Memory B cell (primary cell): ENCODE data around the gene ITK.
"Not testable (repeated sequence)": the region's sequence is repeated elsewhere in the genome, so short reads cannot be mapped to it uniquely, and the experiment has no call there.

Experiments used
- ATAC-seq: fragments of 150-1000 bp; cut with Tn5 transposase; 2 replicates; pipeline ENCODE4 v1.10.0; 2021; ENCODE audit warnings: low read depth, mild to moderate bottlenecking, moderate library complexity
- DNase-seq, 2 donors: peaks; one replicate each; pipeline ENCODE4 v3.0.0; 2022; ENCODE audit warnings: low spot score in 2 of 2
- H3K27ac Mint-ChIP-seq: one replicate; pipeline ENCODE4 v1.8.0; 2022; ENCODE audit warnings: mild to moderate bottlenecking, moderate library complexity, mixed read lengths
- H3K27me3 Mint-ChIP-seq: one replicate; pipeline ENCODE4 v1.8.0; 2022; ENCODE audit warnings: mixed read lengths
- H3K36me3 Mint-ChIP-seq: one replicate; pipeline ENCODE4 v1.8.0; 2022; ENCODE audit warnings: mild to moderate bottlenecking, mixed read lengths
- H3K4me1 Mint-ChIP-seq: one replicate; pipeline ENCODE4 v1.8.0; 2022; ENCODE audit warnings: mixed read lengths
- H3K4me3 Mint-ChIP-seq: one replicate; pipeline ENCODE4 v1.8.0; 2022; ENCODE audit warnings: mild to moderate bottlenecking, moderate library complexity, mixed read lengths
- H3K9me3 Mint-ChIP-seq: one replicate; pipeline ENCODE4 v1.8.0; 2022; ENCODE audit warnings: mixed read lengths

The ITK gene

DNA sequence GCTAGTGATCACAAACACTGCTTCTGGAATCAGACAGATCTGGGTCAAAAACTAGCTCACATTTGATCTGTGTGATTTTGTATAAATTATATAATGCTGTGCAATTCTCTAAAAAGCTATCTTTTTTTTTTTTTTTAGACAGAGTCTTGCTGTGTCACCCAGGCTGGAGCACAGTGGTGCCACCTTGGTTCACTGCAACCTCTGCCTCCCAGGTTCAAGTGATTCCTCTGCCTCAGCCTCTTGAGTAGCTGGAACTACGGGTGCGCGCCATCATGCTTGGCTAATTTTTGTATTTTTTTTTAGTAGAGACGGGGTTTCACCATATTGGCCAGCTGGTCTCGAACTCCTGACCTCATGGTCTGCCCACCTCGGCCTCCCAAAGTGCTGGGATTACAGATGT, 4.5 kb downstream of the ITK start:
- not testable (repeated sequence) for DNase-seq, H3K4me3 Mint-ChIP-seq, ATAC-seq, H3K36me3 Mint-ChIP-seq, H3K9me3 Mint-ChIP-seq, H3K4me1 Mint-ChIP-seq, H3K27me3 Mint-ChIP-seq, H3K27ac Mint-ChIP-seq

DNA sequence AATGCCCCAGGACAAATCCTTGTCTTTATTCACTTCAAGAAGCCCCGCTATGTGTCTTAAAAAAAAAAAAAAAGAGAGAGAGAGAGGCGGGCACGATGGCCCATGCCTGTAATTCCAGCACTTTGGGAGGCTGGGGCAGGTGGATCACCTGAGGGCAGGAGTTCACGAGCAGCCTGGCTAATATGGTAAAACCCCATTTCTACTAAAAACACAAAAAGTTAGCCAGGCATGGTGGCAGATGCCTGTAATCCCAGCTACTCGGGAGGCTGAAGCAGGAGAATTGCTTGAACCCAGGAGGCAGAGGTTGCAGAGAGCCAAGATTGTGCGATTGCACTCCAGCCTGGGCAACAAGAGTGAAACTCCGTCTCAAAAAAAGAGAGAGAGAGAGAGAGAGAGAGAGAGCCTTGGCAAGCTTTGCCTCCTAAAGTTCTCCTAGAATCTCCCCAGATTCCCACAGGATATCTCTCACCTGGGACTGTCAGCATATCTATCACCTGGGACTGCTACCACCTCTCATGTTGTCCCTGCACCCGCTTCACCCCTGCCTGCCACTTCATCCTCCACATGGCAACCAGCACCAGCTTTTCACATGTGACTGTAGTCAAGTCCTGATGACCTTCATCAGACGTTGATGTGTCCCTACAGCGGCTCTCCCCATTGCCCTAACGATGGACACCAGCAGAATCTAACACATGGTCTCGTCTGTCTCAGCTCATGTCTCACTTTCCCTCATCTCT, 5.8 kb downstream of the ITK start:
- Mint-ChIP-seq H3K9me3 (no peaks in the 10 kb centered on the region), H3K27ac (no peak overlapping the region), H3K27me3 (peaks cover 2% of the 10 kb centered on the region), H3K4me1 (no peaks in the 10 kb centered on the region), H3K4me3 (no peak overlapping the region), H3K36me3 (no peaks in the 10 kb centered on the region)
- DNase-seq (no peak), ATAC-seq (no peak)

DNA sequence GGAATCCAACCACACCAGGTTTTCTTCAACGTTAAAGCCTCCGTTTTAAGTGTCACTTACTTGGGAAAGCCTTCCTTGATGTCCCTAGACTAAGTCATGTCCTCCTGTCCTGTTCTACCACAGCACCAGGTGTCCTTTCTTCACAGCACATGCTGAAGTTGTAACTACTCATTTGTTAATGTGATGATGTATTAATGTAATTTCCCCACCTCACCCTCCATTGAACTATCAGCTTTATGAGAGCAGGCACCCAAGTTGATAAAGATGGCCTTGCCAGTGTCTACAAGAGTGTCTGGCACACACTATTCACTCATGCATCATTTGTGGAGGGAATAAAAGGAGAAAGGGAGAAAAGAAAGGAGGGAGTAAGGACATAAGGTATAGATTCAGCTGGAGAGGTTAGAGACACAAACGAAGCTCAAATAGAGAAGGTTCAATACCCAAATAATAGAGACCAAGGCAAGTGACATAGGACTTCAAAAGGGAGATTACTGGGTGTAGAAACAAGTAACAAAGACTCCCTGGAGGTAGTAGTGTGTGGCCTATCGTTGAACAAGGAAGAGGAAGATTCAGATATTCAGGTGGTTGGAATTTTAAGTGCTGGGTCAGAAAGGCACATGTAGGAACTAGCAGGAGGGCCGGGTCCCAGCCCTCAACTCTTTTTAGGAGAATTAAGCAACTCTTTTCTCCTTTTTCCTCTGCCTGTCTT, 6.6 kb downstream of the ITK start:
- ATAC-seq (no peak), DNase-seq (no peak)
- no peaks in the 10 kb centered on the region for H3K4me1 Mint-ChIP-seq
- H3K36me3 Mint-ChIP-seq = no peaks in the 10 kb centered on the region
- no peak overlapping the region for H3K27ac Mint-ChIP-seq
- H3K9me3 Mint-ChIP-seq = peaks cover 1% of the 10 kb centered on the region
- peaks cover 2% of the 10 kb centered on the region for H3K27me3 Mint-ChIP-seq
- H3K4me3 Mint-ChIP-seq = no peak overlapping the region

- Mint-ChIP-seq H3K4me1 (no peaks in the 10 kb centered on the region), H3K9me3 (peaks cover 1% of the 10 kb centered on the region), H3K27me3 (peaks cover 2% of the 10 kb centered on the region), H3K4me3 (no peak overlapping the region), H3K36me3 (no peaks in the 10 kb centered on the region), H3K27ac (no peak overlapping the region)
- ATAC-seq (no peak), DNase-seq (no peak)
Measured at GRCh38 chr5:157188270-157188669, 7.6 kb downstream of the ITK start.

- ATAC-seq (no peak), DNase-seq (no peak)
- Mint-ChIP-seq H3K4me1 (no peaks in the 10 kb centered on the region), H3K27me3 (peaks cover 2% of the 10 kb centered on the region), H3K36me3 (no peaks in the 10 kb centered on the region), H3K27ac (no peak overlapping the region), H3K4me3 (no peak overlapping the region), H3K9me3 (peaks cover 1% of the 10 kb centered on the region)
Measured at GRCh38 chr5:157189223-157189622, 8.6 kb downstream of the ITK start.

DNA sequence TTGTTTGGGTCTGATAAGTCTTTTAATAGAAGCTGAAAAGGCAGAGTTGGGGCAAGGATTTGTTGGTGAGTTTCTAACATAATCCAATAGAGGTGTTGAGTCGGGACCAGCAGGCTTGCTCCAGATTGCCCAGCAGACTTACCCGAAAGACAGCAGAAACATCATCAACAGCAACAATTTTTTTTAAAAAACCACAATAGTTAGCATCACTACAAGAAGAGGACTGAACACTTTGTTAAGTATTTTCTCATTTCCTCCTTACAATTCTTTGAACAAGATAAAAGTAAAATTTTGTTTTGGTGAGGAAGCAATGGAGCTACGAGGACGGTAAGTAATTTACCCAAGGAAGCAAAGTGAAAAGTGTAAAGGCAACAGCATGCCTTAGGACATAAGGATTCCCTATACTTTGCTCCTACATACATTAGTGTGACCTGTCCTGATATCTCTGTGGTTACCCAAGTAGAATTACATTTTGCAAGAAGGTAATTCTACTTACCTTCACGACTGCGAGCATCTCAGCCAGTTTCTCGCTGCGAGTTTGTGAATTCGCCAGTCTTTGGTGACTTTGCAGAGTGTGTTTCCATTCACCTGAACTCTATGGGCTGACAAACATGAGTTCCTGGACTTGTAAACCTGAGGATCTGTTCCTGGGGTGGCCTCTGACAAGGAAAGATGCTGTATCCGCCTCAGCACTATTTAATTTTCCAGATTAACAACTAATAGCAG, 13.2 kb downstream of the ITK start:
- H3K27me3 Mint-ChIP-seq = no peaks in the 10 kb centered on the region

DNA sequence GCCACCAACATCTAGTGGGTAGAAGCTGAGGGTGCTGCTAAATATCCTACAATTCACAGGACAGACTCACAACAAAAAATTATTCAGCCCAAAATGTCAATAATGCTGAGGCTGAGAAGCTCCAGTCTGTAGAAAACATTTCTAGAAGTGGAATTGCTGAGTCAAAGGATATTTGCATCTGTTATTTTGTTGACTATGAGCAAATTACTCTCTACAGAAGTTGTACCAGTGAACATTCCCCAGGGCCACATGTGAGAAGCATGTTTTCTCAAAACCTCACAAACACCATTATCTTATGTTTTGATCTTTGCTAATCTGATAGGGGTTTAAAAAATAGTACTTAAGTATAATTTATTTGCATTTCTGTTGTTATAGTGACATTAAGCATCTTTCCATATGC, 15.4 kb downstream of the ITK start:
- Mint-ChIP-seq H3K4me1 (peaks cover 4% of the 10 kb centered on the region), H3K27ac (no peak overlapping the region), H3K36me3 (no peaks in the 10 kb centered on the region), H3K27me3 (no peaks in the 10 kb centered on the region), H3K4me3 (no peak overlapping the region), H3K9me3 (peaks cover 1% of the 10 kb centered on the region)
- DNase-seq (no peak), ATAC-seq (no peak)

More for the DNA sequence above, 13.2 kb downstream of the ITK start:
- Mint-ChIP-seq H3K36me3 (no peaks in the 10 kb centered on the region), H3K4me3 (no peak overlapping the region), H3K4me1 (peaks cover 4% of the 10 kb centered on the region), H3K9me3 (peaks cover 1% of the 10 kb centered on the region), H3K27ac (no peak overlapping the region)
- no peak for ATAC-seq
- DNase-seq = no peak

DNA sequence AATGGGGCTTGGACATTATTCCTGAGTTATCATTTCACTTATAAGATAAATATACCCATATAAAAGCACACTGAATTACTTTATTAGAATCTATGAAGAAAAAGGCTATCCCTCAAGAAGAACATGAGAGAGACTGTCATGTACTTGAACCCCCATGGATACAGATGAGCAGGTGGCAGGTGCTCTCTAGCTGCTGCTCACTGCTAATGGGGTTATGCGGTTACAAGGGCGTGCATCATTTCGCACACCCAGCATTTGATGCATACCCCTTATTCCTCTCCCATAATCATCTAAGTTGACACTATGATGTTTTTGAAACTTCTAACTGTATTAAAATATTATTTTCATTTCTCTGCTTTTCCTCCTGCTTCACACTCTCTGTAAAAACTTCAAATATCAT, 16.4 kb downstream of the ITK start:
- DNase-seq = no peak
- Mint-ChIP-seq H3K4me1 (peaks cover 4% of the 10 kb centered on the region), H3K27ac (no peak overlapping the region), H3K27me3 (no peaks in the 10 kb centered on the region), H3K9me3 (no peaks in the 10 kb centered on the region), H3K4me3 (no peak overlapping the region), H3K36me3 (no peaks in the 10 kb centered on the region)
- ATAC-seq = no peak

GRCh38 chr5:157198277-157198986, 17.8 kb downstream of the ITK start:
- DNase-seq (no peak), ATAC-seq (no peak)
- H3K36me3 Mint-ChIP-seq = no peaks in the 10 kb centered on the region
- no peak overlapping the region for H3K4me3 Mint-ChIP-seq
- no peak overlapping the region for H3K27ac Mint-ChIP-seq
- no peaks in the 10 kb centered on the region for H3K9me3 Mint-ChIP-seq
- H3K4me1 Mint-ChIP-seq = peaks cover 4% of the 10 kb centered on the region
- H3K27me3 Mint-ChIP-seq = peaks cover 3% of the 10 kb centered on the region

DNA sequence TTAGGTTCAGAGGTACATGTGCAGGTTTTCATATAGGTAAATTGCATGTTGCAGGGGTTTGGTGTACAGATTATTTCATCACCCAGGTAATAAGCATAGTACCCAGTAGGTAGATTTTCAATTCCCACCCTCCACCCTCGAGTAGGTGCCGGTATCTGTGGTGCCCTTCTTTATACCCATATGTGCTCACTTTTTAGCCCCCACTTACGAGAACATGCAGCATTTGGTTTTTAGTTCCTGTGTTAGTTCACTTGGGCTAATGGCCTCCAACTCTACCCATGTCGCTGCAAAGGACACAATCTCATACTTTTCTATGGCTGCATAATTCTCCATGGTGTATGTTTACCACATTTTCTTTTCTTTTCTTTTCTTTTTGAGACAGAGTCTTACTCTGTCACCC, 21.2 kb downstream of the ITK start:
- H3K9me3 Mint-ChIP-seq = peaks cover 4% of the 10 kb centered on the region
- DNase-seq (no peak), ATAC-seq (no peak)
- H3K4me3 Mint-ChIP-seq = no peak overlapping the region
- H3K36me3 Mint-ChIP-seq = no peaks in the 10 kb centered on the region
- peaks cover 3% of the 10 kb centered on the region for H3K27me3 Mint-ChIP-seq
- no peak overlapping the region for H3K27ac Mint-ChIP-seq
- peaks cover 4% of the 10 kb centered on the region for H3K4me1 Mint-ChIP-seq

- Mint-ChIP-seq H3K4me3 (no peak overlapping the region), H3K4me1 (peaks cover under 1% of the 10 kb centered on the region)
Measured at GRCh38 chr5:157203417-157203816, 22.8 kb downstream of the ITK start.

GRCh38 chr5:157204765-157205164, 24.1 kb downstream of the ITK start:
- H3K9me3 Mint-ChIP-seq = peaks cover 4% of the 10 kb centered on the region
- peak; percentile 82 for ATAC-seq
- no peaks in the 10 kb centered on the region for H3K36me3 Mint-ChIP-seq
- DNase-seq = no peak
- H3K27me3 Mint-ChIP-seq = peaks cover 3% of the 10 kb centered on the region
- H3K4me3 Mint-ChIP-seq = no peak overlapping the region
- no peak overlapping the region for H3K27ac Mint-ChIP-seq
- H3K4me1 Mint-ChIP-seq = no peaks in the 10 kb centered on the region

More at GRCh38 chr5:157203417-157203816, 22.8 kb downstream of the ITK start:
- H3K27ac Mint-ChIP-seq = no peak overlapping the region
- H3K36me3 Mint-ChIP-seq = no peaks in the 10 kb centered on the region
- peaks cover 4% of the 10 kb centered on the region for H3K9me3 Mint-ChIP-seq
- no peak for ATAC-seq
- H3K27me3 Mint-ChIP-seq = peaks cover 3% of the 10 kb centered on the region
- no peak for DNase-seq

DNA sequence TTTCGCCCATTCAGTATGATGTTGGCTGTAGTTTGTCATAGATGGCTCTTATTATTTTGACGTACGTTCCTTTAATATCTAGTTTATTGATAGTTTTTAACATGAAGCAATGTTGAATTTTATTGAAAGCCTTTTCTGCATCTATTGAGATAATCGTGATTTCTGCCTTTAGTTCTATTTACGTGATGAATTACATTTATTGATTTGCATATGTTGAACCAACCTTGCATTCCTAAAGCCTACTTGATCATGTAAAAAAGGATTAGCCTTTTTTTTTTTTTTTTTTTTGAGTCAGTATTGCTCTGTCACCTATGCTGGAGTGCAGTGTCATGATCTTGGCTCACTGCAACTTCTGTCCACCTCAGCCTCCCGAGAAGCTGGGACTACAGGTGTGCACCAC, 25.1 kb downstream of the ITK start:
- DNase-seq (no peak), ATAC-seq (no peak)
- H3K4me3 Mint-ChIP-seq = no peak overlapping the region
- H3K36me3 Mint-ChIP-seq = no peaks in the 10 kb centered on the region
- H3K27me3 Mint-ChIP-seq = peaks cover 3% of the 10 kb centered on the region
- H3K4me1 Mint-ChIP-seq = no peaks in the 10 kb centered on the region
- no peak overlapping the region for H3K27ac Mint-ChIP-seq
- H3K9me3 Mint-ChIP-seq = peaks cover 4% of the 10 kb centered on the region

DNA sequence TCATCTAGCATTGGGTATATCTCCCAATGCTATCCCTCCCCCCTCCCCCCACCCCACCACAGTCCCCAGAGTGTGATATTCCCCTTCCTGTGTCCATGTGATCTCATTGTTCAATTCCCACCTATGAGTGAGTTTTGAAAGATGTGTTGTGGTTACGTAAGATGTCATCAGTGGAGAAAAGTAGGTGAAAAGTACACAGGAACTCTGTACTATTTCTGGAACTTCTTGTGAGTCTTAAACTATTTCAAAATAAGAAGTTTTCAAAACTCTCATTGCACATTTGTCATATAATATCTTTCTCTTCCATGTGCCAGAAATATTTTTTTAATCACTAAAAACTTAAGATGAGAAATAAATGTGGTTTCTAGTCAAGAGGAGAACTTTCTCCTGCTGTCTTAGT, 30.0 kb downstream of the ITK start:
- not testable (repeated sequence) for ATAC-seq, H3K36me3 Mint-ChIP-seq, H3K27ac Mint-ChIP-seq, H3K9me3 Mint-ChIP-seq, H3K4me3 Mint-ChIP-seq, H3K27me3 Mint-ChIP-seq, DNase-seq, H3K4me1 Mint-ChIP-seq
